ENCODE measurements around the gene SHISAL1.

SHISAL1 gene

DNA sequence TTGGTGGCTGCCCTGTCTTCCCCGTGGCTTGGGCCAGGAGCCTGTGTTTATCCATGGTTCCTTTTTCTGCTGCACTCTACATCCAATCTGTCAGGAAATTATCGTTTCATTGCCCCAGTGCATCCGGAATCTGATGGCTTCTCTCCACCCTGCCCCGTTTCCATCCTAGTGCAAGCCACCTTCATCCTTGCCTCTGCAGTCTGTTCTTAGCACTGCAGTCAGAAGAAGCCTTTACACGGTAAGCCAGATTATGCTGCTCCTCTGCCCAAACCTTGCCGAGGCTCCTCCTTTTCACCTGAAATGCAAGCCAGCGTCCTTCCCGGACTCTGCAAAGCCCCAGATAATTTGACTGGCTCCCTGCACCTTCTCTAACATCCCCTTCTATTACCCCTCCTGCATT lies 86.9 kb downstream of the SHISAL1 start:
- Mint-ChIP-seq H3K27ac (no peak overlapping the region), H3K9me3 (peaks cover 8% of the 10 kb centered on the region), H3K36me3 (ENCODE audit: low read depth) (no peaks in the 10 kb centered on the region), H3K4me3 (no peak overlapping the region), H3K27me3 (peaks cover 25% of the 10 kb centered on the region), H3K4me1 (ENCODE audit: low read depth) (no peaks in the 10 kb centered on the region)
- intact Hi-C loops (cut with micrococcal nuclease), result no loop called here

DNA sequence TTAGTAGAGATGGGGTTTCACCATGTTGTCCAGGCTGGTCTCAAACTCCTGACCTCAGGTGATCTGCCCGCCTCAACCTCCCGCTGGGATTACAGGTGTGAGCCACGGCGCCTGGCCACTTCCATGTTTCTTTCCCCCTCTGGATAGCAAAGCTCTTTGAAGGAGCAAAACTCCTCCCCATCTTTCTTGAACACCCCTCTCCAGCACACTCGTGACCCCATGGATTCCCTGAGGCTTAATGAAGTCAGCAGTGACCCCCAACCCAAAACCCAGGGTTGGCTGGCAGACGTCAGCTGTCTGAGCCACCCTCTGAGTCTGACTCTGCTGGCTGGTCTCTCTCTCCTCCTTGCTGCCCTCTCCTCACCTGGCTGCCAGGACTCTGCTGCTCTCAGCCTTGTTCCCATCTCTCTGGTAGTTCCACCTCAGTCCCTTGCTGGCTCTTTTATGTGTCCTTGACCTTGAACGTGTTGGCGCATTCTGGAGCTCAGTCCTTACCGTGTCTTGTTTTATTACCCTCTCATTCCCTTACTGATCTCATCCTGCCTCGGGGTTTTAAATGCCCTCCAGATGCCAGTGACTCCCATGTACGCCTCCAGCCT lies 87.6 kb downstream of the SHISAL1 start:
- H3K4me3 Mint-ChIP-seq, result no peak overlapping the region
- H3K9me3 Mint-ChIP-seq, result peaks cover 8% of the 10 kb centered on the region
- no peaks in the 10 kb centered on the region for H3K36me3 Mint-ChIP-seq (ENCODE audit: low read depth)
- intact Hi-C loops (cut with micrococcal nuclease), result no loop called here
- H3K27me3 Mint-ChIP-seq, result peaks cover 25% of the 10 kb centered on the region
- H3K27ac Mint-ChIP-seq, result no peak overlapping the region
- no peaks in the 10 kb centered on the region for H3K4me1 Mint-ChIP-seq (ENCODE audit: low read depth)

DNA sequence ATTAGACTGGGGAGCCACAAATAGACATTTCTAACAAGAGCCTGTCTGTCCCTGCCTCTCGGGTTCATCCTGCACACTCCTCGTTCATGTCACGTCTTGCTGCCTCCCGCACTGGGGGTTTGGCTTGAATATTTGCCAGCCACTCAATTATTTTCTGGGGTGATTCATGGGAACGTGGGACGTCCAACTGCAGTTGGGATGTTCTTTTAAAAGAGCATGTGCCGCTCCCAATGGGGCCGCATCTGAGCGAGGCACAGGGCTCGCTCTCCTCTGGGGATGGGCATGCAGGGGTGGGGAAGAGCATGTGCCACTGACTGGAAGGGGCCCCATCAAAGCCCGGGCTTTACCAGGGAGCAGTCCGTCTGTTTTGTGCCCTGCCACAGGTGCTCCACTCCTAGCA lies 88.6 kb downstream of the SHISAL1 start:
- H3K36me3 Mint-ChIP-seq (ENCODE audit: low read depth), result no peaks in the 10 kb centered on the region
- H3K27ac Mint-ChIP-seq, result no peak overlapping the region
- peaks cover 8% of the 10 kb centered on the region for H3K9me3 Mint-ChIP-seq
- H3K4me3 Mint-ChIP-seq, result no peak overlapping the region
- peaks cover 22% of the 10 kb centered on the region for H3K27me3 Mint-ChIP-seq
- intact Hi-C loops (cut with micrococcal nuclease), result no loop called here
- H3K4me1 Mint-ChIP-seq (ENCODE audit: low read depth), result no peaks in the 10 kb centered on the region

DNA sequence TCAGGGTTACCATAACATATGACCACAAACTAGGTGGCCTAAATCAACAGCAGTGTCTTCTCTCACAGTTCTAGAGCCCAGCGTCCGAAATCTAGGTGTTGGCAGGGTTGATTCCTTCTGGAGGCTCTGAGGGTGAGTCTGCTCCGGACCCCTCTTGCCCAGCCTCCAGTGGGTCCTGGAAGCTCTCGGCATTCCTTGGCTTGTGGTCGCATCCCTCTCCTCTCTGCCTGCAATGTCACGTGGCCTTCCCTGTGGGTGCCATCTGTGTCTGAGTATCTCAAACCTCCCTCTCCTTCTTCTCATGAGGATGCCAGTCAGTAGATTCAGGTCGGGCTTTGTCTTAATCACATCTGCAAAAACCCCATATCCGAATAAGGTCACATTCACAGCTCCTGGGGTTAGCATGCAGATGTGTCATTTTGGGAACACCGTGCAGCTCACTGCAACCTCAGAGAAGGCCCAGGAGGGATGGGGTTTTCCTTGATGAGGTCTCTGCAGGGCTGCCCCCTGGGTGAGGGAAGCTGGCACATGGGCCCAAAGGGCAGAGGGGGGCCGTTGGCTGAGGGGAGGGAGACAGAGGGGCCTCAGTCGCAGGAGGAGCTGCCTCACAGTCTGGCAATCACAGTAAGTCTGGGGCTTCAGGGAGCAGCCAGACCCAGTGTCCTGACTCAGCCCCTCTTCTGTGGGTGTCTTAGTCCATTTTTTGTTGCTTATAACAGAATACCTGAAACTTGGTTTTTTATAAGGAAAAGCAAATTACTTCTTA lies 90.9 kb downstream of the SHISAL1 start:
- H3K36me3 Mint-ChIP-seq (ENCODE audit: low read depth), result no peaks in the 10 kb centered on the region
- H3K4me1 Mint-ChIP-seq (ENCODE audit: low read depth), result no peaks in the 10 kb centered on the region
- H3K9me3 Mint-ChIP-seq, result no peaks in the 10 kb centered on the region
- H3K4me3 Mint-ChIP-seq, result no peak overlapping the region
- intact Hi-C loops (cut with micrococcal nuclease), result no loop called here
- no peak overlapping the region for H3K27ac Mint-ChIP-seq
- peaks cover 25% of the 10 kb centered on the region for H3K27me3 Mint-ChIP-seq

- H3K36me3 Mint-ChIP-seq (ENCODE audit: low read depth), result no peaks in the 10 kb centered on the region
- H3K27ac Mint-ChIP-seq, result no peak overlapping the region
- intact Hi-C loops (cut with micrococcal nuclease), result no loop called here
- H3K9me3 Mint-ChIP-seq, result no peaks in the 10 kb centered on the region
- peaks cover 22% of the 10 kb centered on the region for H3K27me3 Mint-ChIP-seq
- no peak overlapping the region for H3K4me3 Mint-ChIP-seq
- no peaks in the 10 kb centered on the region for H3K4me1 Mint-ChIP-seq (ENCODE audit: low read depth)
Measured at GRCh38 chr22:44220727-44221680, 91.7 kb downstream of the SHISAL1 start.

GRCh38 chr22:44219101-44219870 lies 93.5 kb downstream of the SHISAL1 start:
- H3K36me3 Mint-ChIP-seq (ENCODE audit: low read depth), result no peaks in the 10 kb centered on the region
- no peak overlapping the region for H3K4me3 Mint-ChIP-seq
- H3K27me3 Mint-ChIP-seq, result peaks cover 10% of the 10 kb centered on the region
- H3K27ac Mint-ChIP-seq, result no peak overlapping the region
- H3K4me1 Mint-ChIP-seq (ENCODE audit: low read depth), result no peaks in the 10 kb centered on the region
- intact Hi-C loops (cut with micrococcal nuclease), result no loop called here
- H3K9me3 Mint-ChIP-seq, result no peaks in the 10 kb centered on the region

DNA sequence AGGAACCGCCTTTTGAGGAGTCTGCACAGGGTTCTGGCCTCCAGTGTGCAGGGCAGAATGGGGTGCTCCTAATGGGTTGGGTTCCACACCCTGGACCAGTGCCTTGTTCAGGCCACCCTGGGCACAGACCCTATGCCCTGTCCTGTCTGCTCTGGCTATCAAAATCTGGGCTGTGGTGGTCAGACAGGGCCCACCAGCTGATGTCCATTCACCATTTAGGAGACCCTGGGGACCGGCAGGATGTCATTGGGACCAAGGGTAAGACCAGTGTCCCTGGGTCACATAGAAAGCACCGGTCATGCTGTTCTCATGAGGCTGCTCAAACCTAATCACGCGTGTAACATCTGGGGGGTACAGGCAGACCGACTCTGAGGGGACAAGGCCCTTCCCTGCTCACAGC lies 94.7 kb downstream of the SHISAL1 start:
- Mint-ChIP-seq H3K36me3 (ENCODE audit: low read depth) (no peaks in the 10 kb centered on the region), H3K27ac (no peak overlapping the region), H3K4me1 (ENCODE audit: low read depth) (no peaks in the 10 kb centered on the region), H3K27me3 (peaks cover 5% of the 10 kb centered on the region), H3K4me3 (no peak overlapping the region), H3K9me3 (no peaks in the 10 kb centered on the region)
- intact Hi-C loops (cut with micrococcal nuclease), result no loop called here

- Mint-ChIP-seq H3K4me3 (no peak overlapping the region), H3K9me3 (no peaks in the 10 kb centered on the region), H3K27me3 (peaks cover 5% of the 10 kb centered on the region), H3K4me1 (ENCODE audit: low read depth) (no peaks in the 10 kb centered on the region), H3K27ac (no peak overlapping the region), H3K36me3 (ENCODE audit: low read depth) (no peaks in the 10 kb centered on the region)
- intact Hi-C loops (cut with micrococcal nuclease), result no loop called here
Measured at GRCh38 chr22:44217346-44217745, 95.4 kb downstream of the SHISAL1 start.

- H3K36me3 Mint-ChIP-seq (ENCODE audit: low read depth), result peaks cover 6% of the 10 kb centered on the region
- H3K27me3 Mint-ChIP-seq, result peaks cover 3% of the 10 kb centered on the region
- peaks cover 12% of the 10 kb centered on the region for H3K4me1 Mint-ChIP-seq (ENCODE audit: low read depth)
- H3K4me3 Mint-ChIP-seq, result no peak overlapping the region
- no peak overlapping the region for H3K27ac Mint-ChIP-seq
- intact Hi-C loops (cut with micrococcal nuclease), result no loop called here
- H3K9me3 Mint-ChIP-seq, result no peaks in the 10 kb centered on the region
Measured at GRCh38 chr22:44215287-44215686, 97.5 kb downstream of the SHISAL1 start.

DNA sequence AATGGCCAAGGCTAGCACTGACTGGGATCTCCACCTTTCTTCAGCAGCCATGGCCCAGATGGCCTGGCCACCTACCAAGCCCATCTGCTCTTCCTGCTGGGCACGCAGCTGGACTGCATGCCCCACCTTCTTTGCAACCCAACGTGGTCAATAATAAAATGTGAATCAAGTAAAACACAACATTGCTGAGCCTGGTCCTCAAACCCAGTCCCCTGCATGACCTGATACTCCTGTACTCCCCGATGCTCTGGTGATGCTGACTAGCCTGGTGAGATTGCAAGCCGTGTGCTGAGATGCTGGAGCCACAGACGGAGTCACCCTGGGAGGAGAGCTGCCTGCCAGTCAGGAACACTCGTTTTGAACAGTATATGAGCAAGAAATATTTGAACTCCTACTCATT lies 98.0 kb downstream of the SHISAL1 start:
- Mint-ChIP-seq H3K9me3 (no peaks in the 10 kb centered on the region), H3K36me3 (ENCODE audit: low read depth) (peaks cover 6% of the 10 kb centered on the region), H3K4me1 (ENCODE audit: low read depth) (peaks cover 12% of the 10 kb centered on the region), H3K4me3 (no peak overlapping the region), H3K27me3 (peaks cover 3% of the 10 kb centered on the region), H3K27ac (no peak overlapping the region)
- intact Hi-C loops (cut with micrococcal nuclease), result no loop called here

- peaks cover 12% of the 10 kb centered on the region for H3K4me1 Mint-ChIP-seq (ENCODE audit: low read depth)
- H3K27me3 Mint-ChIP-seq, result peaks cover 3% of the 10 kb centered on the region
- H3K9me3 Mint-ChIP-seq, result no peaks in the 10 kb centered on the region
- intact Hi-C loops (cut with micrococcal nuclease), result no loop called here
- H3K36me3 Mint-ChIP-seq (ENCODE audit: low read depth), result peaks cover 6% of the 10 kb centered on the region
- no peak overlapping the region for H3K27ac Mint-ChIP-seq
- H3K4me3 Mint-ChIP-seq, result no peak overlapping the region
Measured at GRCh38 chr22:44214187-44214586, 98.6 kb downstream of the SHISAL1 start.

DNA sequence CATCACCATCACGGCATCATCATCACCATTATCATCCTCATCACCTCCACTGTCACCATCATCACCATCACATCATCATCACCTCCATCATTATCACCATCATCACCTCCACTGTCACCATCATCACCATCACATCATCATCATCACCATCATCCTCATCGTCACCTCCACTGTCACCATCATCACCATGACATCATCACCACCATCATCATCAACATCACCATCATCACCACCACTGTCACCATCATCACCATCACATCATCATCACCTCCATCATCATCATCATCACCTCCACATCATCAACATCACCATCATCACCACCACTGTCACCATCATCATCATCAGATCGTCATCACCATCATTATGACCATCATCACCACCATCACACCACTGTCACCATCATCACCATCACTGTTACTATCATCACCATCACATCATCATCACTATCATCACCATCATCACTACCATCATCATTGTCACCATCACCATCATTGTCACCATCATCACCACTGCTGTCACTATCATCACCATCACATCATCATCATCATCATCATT lies 99.2 kb downstream of the SHISAL1 start:
- Mint-ChIP-seq H3K27ac (no peak overlapping the region), H3K4me1 (ENCODE audit: low read depth) (peaks cover 16% of the 10 kb centered on the region), H3K27me3 (peaks cover 3% of the 10 kb centered on the region), H3K9me3 (no peaks in the 10 kb centered on the region), H3K36me3 (ENCODE audit: low read depth) (peaks cover 6% of the 10 kb centered on the region), H3K4me3 (no peak overlapping the region)
- intact Hi-C loops (cut with micrococcal nuclease), result no loop called here

DNA sequence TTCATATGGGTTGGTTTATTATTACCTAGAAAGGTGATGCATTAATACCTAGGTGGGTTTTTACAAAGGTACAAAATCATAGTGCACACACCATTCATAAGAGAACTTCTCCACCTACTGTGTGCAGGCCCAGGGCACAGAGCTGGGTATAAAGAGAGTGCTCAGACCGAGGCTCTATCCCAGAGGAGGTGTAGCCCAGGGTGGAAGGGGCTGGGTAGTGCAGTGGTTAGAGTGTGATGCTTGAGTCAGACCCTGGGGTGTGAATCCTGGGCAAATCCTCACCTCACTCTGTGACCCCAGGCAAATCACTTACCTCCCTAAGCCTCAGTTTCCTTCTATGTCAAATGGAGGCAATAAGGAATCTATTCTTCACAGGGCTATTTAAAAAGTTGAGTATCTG lies 99.8 kb downstream of the SHISAL1 start:
- Mint-ChIP-seq H3K4me1 (ENCODE audit: low read depth) (peaks cover 21% of the 10 kb centered on the region), H3K27ac (no peak overlapping the region), H3K36me3 (ENCODE audit: low read depth) (peaks cover 6% of the 10 kb centered on the region), H3K9me3 (no peaks in the 10 kb centered on the region), H3K27me3 (peaks cover 3% of the 10 kb centered on the region), H3K4me3 (no peak overlapping the region)
- intact Hi-C loops (cut with micrococcal nuclease), result no loop called here
